ENCODE results near the gene NRL.
A peak's percentile ranks its signal among the peaks of the same experiment; 100 is the strongest.

Gene NRL

GRCh38 chr14:24098927-24099813 is 15.6 kb downstream of the NRL start:
- DNase-seq = peak; percentile 53

GRCh38 chr14:24098229-24098926 is 16.4 kb downstream of the NRL start:
- DNase-seq = no peak

- DNase-seq = no peak
Observed at GRCh38 chr14:24096545-24097181, 18.1 kb downstream of the NRL start.

DNA sequence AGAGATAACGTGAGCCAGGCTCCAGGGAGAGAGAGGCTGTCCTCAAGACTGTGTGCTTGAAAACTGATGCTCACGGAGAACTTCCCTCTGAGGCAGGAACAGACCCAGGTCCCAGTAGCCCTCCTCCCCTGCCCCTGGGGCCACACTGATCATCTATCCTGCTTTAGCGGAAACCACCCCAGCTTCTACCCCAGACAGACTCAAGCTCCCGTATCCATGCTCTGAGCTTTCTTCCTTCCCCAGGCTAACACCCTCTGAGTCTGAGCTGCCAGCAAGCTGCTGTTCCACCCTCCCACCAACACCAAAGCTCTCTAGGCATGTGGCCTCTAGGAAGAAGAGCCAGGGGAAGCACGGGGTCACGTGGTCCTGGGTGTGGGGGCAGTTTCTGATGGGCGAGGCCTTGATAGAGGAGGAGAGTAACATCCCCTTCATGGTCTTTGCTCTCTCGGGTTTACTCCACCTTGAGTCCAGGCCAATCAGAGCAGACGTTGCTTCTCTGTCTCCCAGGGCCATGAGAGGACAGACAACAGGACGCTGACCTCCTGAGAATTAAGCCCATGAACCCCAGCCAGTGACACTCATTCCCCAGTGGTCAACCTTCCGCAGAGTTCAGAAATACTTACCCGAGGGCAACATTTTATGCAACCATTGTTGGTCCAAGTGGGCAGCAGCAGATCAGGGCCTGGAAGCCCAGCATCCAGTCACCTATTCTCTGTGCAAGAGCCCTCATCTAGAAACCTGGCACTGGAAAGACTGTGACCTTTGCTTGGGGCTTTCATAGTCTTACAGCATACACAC is 19.3 kb downstream of the NRL start:
- peak; percentile 30 for DNase-seq

- DNase-seq = no peak
Observed at GRCh38 chr14:24094841-24095270, 19.9 kb downstream of the NRL start.

DNA sequence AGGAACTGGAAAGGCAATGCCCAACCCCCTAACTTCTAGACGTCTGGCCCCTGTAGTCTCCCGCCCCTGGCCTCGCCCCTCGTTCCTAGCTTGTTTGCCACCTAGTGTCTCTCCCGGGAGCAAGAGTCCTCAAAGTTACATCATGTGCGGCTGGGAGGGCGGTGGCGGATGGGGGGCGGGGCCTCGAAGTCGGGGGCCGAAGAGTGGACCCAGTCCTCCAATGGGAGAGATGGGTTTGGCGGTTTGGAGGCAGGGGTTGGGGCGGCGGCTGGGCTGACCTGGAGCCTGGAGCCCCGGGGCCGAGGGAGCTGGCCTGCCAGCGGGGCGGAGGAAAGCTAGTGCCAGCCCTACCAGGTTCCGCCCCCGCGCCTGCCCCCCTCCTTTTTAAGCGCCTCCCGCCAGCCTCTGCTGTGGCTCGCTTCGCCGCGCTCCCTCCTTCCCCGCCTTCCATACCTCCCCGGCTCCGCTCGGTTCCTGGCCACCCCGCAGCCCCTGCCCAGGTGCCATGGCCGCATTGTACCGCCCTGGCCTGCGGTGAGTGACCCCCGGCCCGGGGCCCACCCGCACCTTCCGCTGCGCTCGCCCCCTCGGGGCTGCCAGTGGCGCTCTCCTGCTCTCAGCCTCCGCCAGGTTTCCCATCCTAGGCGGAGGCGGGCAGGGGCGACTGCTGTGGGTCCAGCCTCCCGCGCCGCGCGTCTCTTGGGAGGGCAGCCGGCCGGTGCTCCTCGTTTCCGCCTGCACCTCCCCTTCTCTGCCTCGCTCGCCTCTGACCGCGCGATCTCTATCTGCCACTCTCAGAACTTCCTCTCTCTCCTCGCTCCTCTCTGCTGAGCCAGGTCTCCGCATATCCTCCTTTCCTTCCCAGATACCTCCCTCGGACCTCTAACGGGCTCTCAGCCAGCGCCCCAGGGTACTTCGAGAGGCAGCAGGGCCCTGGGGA is 20.6 kb downstream of the NRL start, which contains the start of gene PCK2:
Gene PCK2 (plus strand): TSS at position 411 of the 940 bp plus-strand sequence. CDS start 95 bp downstream, at position 506.
- peak; percentile 97 for DNase-seq

GRCh38 chr14:24093207-24093900 is 21.4 kb downstream of the NRL start:
- DNase-seq = no peak

DNA sequence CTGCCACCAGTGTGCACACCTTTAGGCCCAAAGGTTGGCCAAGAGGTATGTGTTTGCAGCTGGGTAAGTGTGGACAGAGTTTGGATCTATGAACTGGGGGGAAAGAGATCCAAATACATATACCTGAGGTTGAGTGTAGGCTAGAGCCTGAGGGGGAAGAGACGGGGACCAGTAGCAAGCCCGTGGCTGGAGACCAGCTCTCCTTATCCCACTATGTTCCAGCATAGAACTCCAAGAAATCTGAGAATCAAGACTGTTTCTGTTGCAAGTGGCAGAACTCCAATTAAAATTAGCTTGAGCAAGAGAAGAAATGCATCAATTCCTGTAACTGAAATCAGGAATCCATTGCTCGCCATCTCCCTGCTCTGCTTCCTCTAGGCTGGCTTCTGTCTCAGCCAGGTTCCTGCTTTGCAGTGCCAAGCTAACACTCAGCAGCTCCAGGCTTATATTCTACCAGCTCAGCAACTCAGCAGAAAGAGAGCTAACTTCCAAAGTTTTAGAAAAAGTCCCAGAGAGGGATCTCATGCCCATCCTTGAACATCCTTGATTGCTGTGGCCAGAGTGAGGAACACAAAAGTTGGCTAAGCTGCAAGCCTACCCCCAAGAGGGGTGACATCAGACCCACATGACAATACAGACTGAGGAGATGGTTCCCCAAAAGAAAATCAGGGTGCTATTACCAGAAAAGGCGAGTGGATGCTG is 22.1 kb downstream of the NRL start:
- no peak for DNase-seq

DNA sequence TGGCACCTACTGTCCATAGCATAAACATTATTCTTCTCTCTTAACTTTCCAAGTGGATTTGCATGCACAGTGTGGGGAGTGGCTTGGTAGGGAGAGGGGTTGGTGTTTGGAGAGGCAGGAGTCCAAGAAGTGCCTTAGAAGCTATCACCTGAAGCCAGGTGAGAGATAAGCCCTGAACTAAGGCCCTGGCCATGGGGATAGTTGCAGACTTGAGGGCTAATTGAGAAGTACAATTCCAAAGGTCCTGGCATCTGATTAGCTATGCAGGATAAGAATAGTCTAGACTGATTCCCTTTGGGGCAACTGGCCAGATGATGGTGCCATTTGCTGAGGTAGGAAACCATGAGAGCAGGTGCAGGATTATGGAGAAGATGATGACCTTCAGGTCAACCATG is 22.6 kb downstream of the NRL start:
- DNase-seq = peak; percentile 28

GRCh38 chr14:24089890-24090289 is 24.9 kb downstream of the NRL start:
- DNase-seq = no peak

GRCh38 chr14:24088095-24088494 is 26.7 kb downstream of the NRL start:
- no peak for DNase-seq

DNA sequence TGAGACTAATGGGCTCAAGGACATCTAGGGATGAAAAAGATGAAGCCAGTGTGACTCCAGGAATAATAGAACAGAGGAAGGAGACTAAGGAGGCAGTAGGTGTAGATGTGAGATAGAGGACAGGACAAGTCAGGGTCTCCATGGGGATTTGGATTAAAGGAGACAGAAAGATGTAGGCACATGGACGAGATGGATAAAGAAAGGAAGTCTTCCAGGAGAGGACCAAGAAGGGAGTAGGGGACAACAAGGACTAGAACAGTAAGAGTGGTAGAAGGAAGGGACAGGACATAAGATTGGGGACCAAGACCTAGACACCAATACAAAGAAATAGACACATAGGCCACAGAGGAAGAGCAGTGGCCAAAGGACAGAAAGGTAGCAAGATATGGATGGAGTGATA is 27.7 kb downstream of the NRL start:
- DNase-seq = no peak

GRCh38 chr14:24086193-24086955 is 28.4 kb downstream of the NRL start:
- no peak for DNase-seq

GRCh38 chr14:24085215-24085614 is 29.5 kb downstream of the NRL start:
- DNase-seq = no peak

GRCh38 chr14:24084440-24084839 is 30.3 kb downstream of the NRL start:
- no peak for DNase-seq

GRCh38 chr14:24083462-24083861 is 31.3 kb downstream of the NRL start:
- no peak for DNase-seq

- no peak for DNase-seq
Observed at GRCh38 chr14:24082411-24083080, 32.2 kb downstream of the NRL start.

DNA sequence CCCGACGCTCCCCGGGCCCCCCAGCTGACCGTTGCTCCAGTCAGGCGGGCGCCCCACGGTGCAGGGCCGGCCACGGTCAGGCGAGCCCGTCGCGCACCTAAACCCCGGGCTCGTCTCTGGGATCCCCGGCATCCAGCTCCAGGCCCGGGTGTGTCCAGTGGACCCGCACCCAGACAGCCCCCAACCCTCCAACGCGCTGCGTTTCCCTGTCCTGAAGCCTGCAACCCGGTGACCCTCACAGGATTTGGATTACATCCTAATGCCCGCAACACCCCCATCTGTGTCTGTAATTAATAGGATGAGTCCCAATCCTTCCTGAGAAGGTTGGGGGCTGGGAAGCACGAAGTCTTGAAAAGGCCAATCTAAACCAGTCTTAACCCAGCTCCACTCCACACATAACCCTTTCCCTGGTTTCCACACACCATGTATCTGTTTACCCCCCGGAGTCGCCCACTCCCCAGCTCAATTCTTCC is 33.0 kb downstream of the NRL start:
- peak; percentile 62 for DNase-seq

Measured in NCI-H69 (cell line).